Panc1 (cell line): ENCODE data around the gene ZNF804B. TPM values are rescaled to one million over a fixed set of nuclear protein-coding genes. Genes with fewer than 3 reads are reported as not detected.

Experiments used
- ATAC-seq: fragments of 200-7000 bp; cut with Tn5 transposase; 2 replicates; pipeline ENCODE4 v1.9.1; 2020; ENCODE audit warnings: mild to moderate bottlenecking, moderate library complexity
- BruUV-seq: library from RNA; stranded (reverse); fragments of 400-500 nt; replicated peaks from 2 replicates; lab custom pipeline; 2021; lab: Mats Ljungman, UMichigan
- CTCF ChIA-PET: fragments of 300-600 bp; sonication (Branson Sonifier 250); formaldehyde crosslinking; loops from one replicate; lab custom pipeline; 2022; ENCODE audit warnings: antibody characterized with exemption; lab: Charles Lee
- POLR2A ChIA-PET: fragments of 300-600 bp; sonication (Branson Sonifier 250); formaldehyde crosslinking; loops from one replicate; lab custom pipeline; 2022; ENCODE audit warnings: antibody characterized with exemption; lab: Charles Lee
- DNase-seq: peaks from one replicate; pipeline ENCODE4 v3.0.0-alpha.2; 2010; ENCODE audit warnings: low read depth, low spot score
- H3K27ac ChIP-seq: 2 replicates; pipeline ENCODE4 v1.5.1; 2011; ENCODE audit warnings: mild to moderate bottlenecking, low read length, inconsistent platforms
- H3K27me3 ChIP-seq: fragments of 200-500 bp; sonication (Bioruptor generic); 2 replicates; pipeline ENCODE4 v1.6.0; 2014; ENCODE audit warnings: low read length, inconsistent platforms; ENCODE audit not compliant: control insufficient read depth, insufficient read depth
- H3K36me3 ChIP-seq: fragments of 200-500 bp; sonication (Bioruptor generic); 2 replicates; pipeline ENCODE4 v1.5.1; 2014; ENCODE audit warnings: inconsistent platforms, mild to moderate bottlenecking, low read length, moderate library complexity; ENCODE audit not compliant: control insufficient read depth, insufficient read depth
- H3K4me1 ChIP-seq: 2 replicates; pipeline ENCODE4 v1.5.1; 2011; ENCODE audit warnings: inconsistent platforms, mild to moderate bottlenecking, low read length, moderate library complexity; ENCODE audit not compliant: control insufficient read depth, insufficient read depth
- H3K4me3 ChIP-seq, 2 experiments: 2 replicates each; pipeline ENCODE4 v1.5.1; 2011 to 2012; ENCODE audit warnings: low read depth in 2 of 2, low read length in 2 of 2, mild to moderate bottlenecking in 2 of 2, inconsistent platforms in 1 of 2, moderate library complexity in 1 of 2
- H3K9me3 ChIP-seq: fragments of 200-500 bp; sonication (Bioruptor generic); 2 replicates; pipeline ENCODE4 v1.5.1; 2014; ENCODE audit warnings: low read depth, mild to moderate bottlenecking, inconsistent platforms, low read length, moderate library complexity; ENCODE audit not compliant: control insufficient read depth, insufficient read depth
- CTCF ChIP-seq: fragments of 450-650 bp; IDR thresholded peaks from 2 replicates; pipeline ENCODE4 v1.5.1; 2017; ENCODE audit warnings: mild to moderate bottlenecking
- POLR2AphosphoS5 ChIP-seq: IDR thresholded peaks from 2 replicates; pipeline ENCODE4 v1.6.1; 2012; ENCODE audit warnings: mild to moderate bottlenecking, low read depth, low read length, moderate library complexity
- SIN3A ChIP-seq: IDR thresholded peaks from 2 replicates; pipeline ENCODE4 v1.6.1; 2012; ENCODE audit warnings: low read depth, mild to moderate bottlenecking, low read length, moderate library complexity, borderline replicate concordance; ENCODE audit not compliant: insufficient read depth
- TCF7L2 ChIP-seq: IDR thresholded peaks from 2 replicates; pipeline ENCODE4 v1.6.1; 2011; ENCODE audit warnings: mild to moderate bottlenecking, low read depth, low read length, inconsistent platforms
- in situ Hi-C: cut with HindIII; loops from 2 replicates; pipeline ENCODE4 v1.10.0; 2016; ENCODE audit warnings: low sequenced_read_pairs, low pct_unique_long_range_greater_than_20kb
- intact Hi-C: fragments of 100-400 bp; cut with micrococcal nuclease; formaldehyde crosslinking; loops from one replicate; pipeline ENCODE4 v1.10.0; 2022; ENCODE audit not compliant: unreplicated experiment
- total RNA-seq: library from RNA; stranded (reverse); gene quantifications from one replicate; pipeline ENCODE4 v1.2.1, GENCODE V29; 2021; ENCODE audit not compliant: unreplicated experiment
- TF ChIP-seq, protein P1 (sequence below), 2 experiments: IDR thresholded peaks; 2 replicates each; pipeline ENCODE4 v1.6.1; 2011 to 2012; ENCODE audit warnings: low read depth in 2 of 2, control low read depth in 1 of 2, low read length in 1 of 2, mild to moderate bottlenecking in 1 of 2, moderate library complexity in 1 of 2; ENCODE audit not compliant: insufficient read depth in 1 of 2

Gene ZNF804B
- total RNA-seq, 1 experiment from 2014 or later: not detected

- DNase-seq (no peak), ATAC-seq (no peak)
- Histone ChIP-seq H3K4me1 (no peaks in the 10 kb centered on the region), H3K27ac (no peak overlapping the region), H3K36me3 (no peaks in the 10 kb centered on the region), H3K27me3 (no peaks in the 10 kb centered on the region), H3K4me3 (no peak overlapping the region), H3K9me3 (no peaks in the 10 kb centered on the region)
- TF ChIP-seq SIN3A (no peak), CTCF (no peak), POLR2AphosphoS5 (no peak), TCF7L2 (no peak)
- TF ChIP-seq, protein P1, sequence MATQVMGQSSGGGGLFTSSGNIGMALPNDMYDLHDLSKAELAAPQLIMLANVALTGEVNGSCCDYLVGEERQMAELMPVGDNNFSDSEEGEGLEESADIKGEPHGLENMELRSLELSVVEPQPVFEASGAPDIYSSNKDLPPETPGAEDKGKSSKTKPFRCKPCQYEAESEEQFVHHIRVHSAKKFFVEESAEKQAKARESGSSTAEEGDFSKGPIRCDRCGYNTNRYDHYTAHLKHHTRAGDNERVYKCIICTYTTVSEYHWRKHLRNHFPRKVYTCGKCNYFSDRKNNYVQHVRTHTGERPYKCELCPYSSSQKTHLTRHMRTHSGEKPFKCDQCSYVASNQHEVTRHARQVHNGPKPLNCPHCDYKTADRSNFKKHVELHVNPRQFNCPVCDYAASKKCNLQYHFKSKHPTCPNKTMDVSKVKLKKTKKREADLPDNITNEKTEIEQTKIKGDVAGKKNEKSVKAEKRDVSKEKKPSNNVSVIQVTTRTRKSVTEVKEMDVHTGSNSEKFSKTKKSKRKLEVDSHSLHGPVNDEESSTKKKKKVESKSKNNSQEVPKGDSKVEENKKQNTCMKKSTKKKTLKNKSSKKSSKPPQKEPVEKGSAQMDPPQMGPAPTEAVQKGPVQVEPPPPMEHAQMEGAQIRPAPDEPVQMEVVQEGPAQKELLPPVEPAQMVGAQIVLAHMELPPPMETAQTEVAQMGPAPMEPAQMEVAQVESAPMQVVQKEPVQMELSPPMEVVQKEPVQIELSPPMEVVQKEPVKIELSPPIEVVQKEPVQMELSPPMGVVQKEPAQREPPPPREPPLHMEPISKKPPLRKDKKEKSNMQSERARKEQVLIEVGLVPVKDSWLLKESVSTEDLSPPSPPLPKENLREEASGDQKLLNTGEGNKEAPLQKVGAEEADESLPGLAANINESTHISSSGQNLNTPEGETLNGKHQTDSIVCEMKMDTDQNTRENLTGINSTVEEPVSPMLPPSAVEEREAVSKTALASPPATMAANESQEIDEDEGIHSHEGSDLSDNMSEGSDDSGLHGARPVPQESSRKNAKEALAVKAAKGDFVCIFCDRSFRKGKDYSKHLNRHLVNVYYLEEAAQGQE (IDR thresholded peaks at IDR 0.05; ENCODE audit: insufficient read depth in 1 of 2, low read depth in 2 of 2, low read length in 1 of 2): no peak
- intact Hi-C loops: no loop called here
- CTCF ChIA-PET: no interaction called here
- POLR2A ChIA-PET: interaction anchor here (0.6 kb wide), 1 partner anchor 105 kb away, joined by 3 read pairs; no protein-coding TSS in a partner anchor
- BruUV-seq: no TSS peak
- in situ Hi-C loops: no loop called here
These were observed 107.7 kb downstream of the ZNF804B start for GRCh38 chr7:88867158-88867557.

- BruUV-seq: no TSS peak
- in situ Hi-C loops (no loop called here), intact Hi-C loops (no loop called here)
- Histone ChIP-seq H3K9me3 (no peaks in the 10 kb centered on the region), H3K4me3 (no peak overlapping the region), H3K4me1 (no peaks in the 10 kb centered on the region), H3K27me3 (no peaks in the 10 kb centered on the region), H3K27ac (no peak overlapping the region), H3K36me3 (no peaks in the 10 kb centered on the region)
- ATAC-seq: no peak
- CTCF ChIA-PET: no interaction called here
- DNase-seq: no peak
- TF ChIP-seq TCF7L2 (no peak), SIN3A (no peak), POLR2AphosphoS5 (no peak), CTCF (no peak)
- TF ChIP-seq, protein P1 (IDR thresholded peaks at IDR 0.05; ENCODE audit: insufficient read depth in 1 of 2, low read depth in 2 of 2, low read length in 1 of 2): no peak
- POLR2A ChIA-PET: no interaction called here
These were observed 109.0 kb downstream of the ZNF804B start for GRCh38 chr7:88868456-88868855.
